OCI-LY3 (cell line): ENCODE results near the gene SPINT2.

Experiments used
- H2AFZ ChIP-seq: fragments of 200-600, 300-600 bp; shearing (Covaris generic); 2 replicates; pipeline ENCODE4 v1.6.0; 2014; ENCODE audit warnings: antibody characterized with exemption, low read depth, low read length
- H3K27ac ChIP-seq: fragments of 200-600, 300-600 bp; sonication (generic); 2 replicates; pipeline ENCODE4 v1.5.1; 2014; ENCODE audit warnings: mild to moderate bottlenecking, low read length, moderate library complexity, mixed read lengths
- H3K27me3 ChIP-seq: fragments of 200-600, 300-600 bp; sonication (generic); 2 replicates; pipeline ENCODE4 v1.6.1; 2014; ENCODE audit warnings: low read depth, low read length, mixed read lengths
- H3K36me3 ChIP-seq: fragments of 200-600, 300-600 bp; sonication (generic); replicated peaks from 2 replicates; pipeline ENCODE3; 2014; ENCODE audit warnings: low read depth, low read length, mixed read lengths
- H3K4me1 ChIP-seq: fragments of 300-600, 200-600 bp; sonication (generic); 2 replicates; pipeline ENCODE4 v1.6.1; 2014; ENCODE audit warnings: low read length, mixed read lengths
- H3K4me2 ChIP-seq: fragments of 200-600, 300-600 bp; sonication (generic); 2 replicates; pipeline ENCODE4 v1.6.1; 2014; ENCODE audit warnings: low read length, mixed read lengths
- H3K4me3 ChIP-seq: fragments of 300-600, 200-600 bp; sonication (generic); 2 replicates; pipeline ENCODE4 v1.5.1; 2014; ENCODE audit warnings: antibody characterized with exemption, mild to moderate bottlenecking, low read length, moderate library complexity
- H3K79me2 ChIP-seq: fragments of 300-600, 200-600 bp; shearing (Covaris generic); 2 replicates; pipeline ENCODE4 v1.6.1; 2014; ENCODE audit warnings: mild to moderate bottlenecking, low read length, mixed read lengths
- H3K9ac ChIP-seq: fragments of 300-600, 200-600 bp; shearing (Covaris generic); 2 replicates; pipeline ENCODE4 v1.6.0; 2014; ENCODE audit warnings: mild to moderate bottlenecking, low read length, moderate library complexity
- H3K9me3 ChIP-seq: fragments of 200-600, 300-600 bp; shearing (Covaris generic); 2 replicates; pipeline ENCODE4 v1.6.1; 2014; ENCODE audit warnings: low read length, mixed read lengths; ENCODE audit not compliant: insufficient read depth
- H4K20me1 ChIP-seq: fragments of 200-600, 300-600 bp; sonication (generic); 2 replicates; pipeline ENCODE4 v1.6.1; 2016; ENCODE audit warnings: low read length, mixed read lengths; ENCODE audit not compliant: insufficient read depth
- EZH2phosphoT487 ChIP-seq: fragments of 200-600 bp; shearing (Covaris generic); IDR thresholded peaks from 2 replicates; pipeline ENCODE4 v1.6.1; 2018; ENCODE audit warnings: antibody characterized with exemption, mixed run types, low read depth
- TF ChIP-seq, protein P1 (sequence below): fragments of 200-600, 300-600 bp; sonication (generic); IDR thresholded peaks from 2 replicates; pipeline ENCODE4 v1.5.1; 2014; ENCODE audit warnings: antibody characterized with exemption, low read length, low read depth

The SPINT2 gene

DNA sequence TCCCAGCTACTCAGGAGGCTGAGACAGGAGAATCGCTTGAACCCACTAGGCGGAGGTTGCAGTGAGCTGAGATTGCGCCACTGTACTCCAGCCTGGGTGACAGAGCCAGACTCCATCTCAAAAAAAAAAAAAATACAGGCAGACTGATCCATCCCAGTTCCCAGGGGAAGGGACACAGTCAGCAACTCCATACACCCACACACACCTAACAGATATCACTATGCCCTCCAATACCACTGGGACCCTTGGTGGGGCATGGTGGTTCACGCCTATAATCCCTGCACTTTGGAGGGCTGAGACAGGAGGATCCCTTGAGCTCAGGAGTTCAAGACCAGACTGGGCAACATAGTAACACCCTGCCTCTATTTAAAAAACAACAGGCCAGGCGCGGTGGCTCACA lies 43.0 kb upstream of the SPINT2 start:
- H3K79me2 ChIP-seq: no peaks in the 10 kb centered on the region
- no peaks in the 10 kb centered on the region for H3K9me3 ChIP-seq
- H2AFZ ChIP-seq: no peak overlapping the region
- peaks cover 7% of the 10 kb centered on the region for H3K4me1 ChIP-seq
- no peaks in the 10 kb centered on the region for H3K27me3 ChIP-seq
- no peak overlapping the region for H3K9ac ChIP-seq
- H4K20me1 ChIP-seq: no peaks in the 10 kb centered on the region
- H3K27ac ChIP-seq: no peak overlapping the region
- no peak overlapping the region for H3K4me2 ChIP-seq
- TF ChIP-seq, protein P1, sequence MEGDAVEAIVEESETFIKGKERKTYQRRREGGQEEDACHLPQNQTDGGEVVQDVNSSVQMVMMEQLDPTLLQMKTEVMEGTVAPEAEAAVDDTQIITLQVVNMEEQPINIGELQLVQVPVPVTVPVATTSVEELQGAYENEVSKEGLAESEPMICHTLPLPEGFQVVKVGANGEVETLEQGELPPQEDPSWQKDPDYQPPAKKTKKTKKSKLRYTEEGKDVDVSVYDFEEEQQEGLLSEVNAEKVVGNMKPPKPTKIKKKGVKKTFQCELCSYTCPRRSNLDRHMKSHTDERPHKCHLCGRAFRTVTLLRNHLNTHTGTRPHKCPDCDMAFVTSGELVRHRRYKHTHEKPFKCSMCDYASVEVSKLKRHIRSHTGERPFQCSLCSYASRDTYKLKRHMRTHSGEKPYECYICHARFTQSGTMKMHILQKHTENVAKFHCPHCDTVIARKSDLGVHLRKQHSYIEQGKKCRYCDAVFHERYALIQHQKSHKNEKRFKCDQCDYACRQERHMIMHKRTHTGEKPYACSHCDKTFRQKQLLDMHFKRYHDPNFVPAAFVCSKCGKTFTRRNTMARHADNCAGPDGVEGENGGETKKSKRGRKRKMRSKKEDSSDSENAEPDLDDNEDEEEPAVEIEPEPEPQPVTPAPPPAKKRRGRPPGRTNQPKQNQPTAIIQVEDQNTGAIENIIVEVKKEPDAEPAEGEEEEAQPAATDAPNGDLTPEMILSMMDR: no peak
- no peak for TF ChIP-seq EZH2phosphoT487
- no peak overlapping the region for H3K4me3 ChIP-seq
- H3K36me3 ChIP-seq: no peaks in the 10 kb centered on the region

DNA sequence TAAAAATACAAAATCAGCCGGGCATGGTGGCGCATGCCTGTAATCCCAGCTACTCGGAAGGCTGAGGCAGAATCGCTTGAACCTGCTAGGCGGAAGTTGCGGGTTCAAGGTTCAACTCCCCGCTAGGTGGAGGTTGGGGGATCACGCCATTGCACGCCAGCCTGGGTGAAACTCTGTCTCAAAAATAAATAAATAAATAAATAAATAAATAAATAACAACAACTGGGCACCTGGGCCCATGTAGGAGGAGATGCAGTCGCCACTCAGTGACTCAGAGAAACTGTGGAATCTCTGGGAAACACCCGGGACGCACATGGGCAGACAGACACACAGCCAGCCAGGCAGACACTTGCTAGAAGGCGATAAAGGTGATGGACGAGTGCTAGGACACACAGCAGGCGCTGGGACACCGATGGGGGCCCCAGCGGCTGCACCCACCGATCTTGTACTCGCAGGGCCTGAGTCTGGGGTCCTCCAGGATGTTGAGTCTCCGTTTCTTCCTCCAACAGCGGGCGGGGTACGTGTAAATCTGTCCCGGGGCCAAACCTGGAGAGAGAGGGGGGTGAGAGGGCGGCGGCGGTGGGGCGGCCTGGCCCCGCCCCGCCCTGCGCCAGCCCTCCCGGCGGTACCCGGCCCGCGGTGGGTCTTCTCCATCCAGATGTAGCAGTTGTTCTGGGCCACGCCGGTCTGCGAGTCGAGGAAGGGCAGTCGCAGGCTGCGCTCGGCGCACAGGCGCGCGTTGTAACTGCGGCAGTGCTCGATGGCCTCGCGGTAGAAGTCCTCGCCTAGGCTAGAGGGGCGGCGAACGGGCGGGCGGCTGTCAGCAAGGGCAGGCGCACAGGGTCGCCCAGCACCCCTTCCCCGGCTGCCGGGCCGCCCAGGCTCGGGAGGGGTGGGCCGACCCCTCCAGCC lies 42.2 kb upstream of the SPINT2 start:
- no peak for TF ChIP-seq EZH2phosphoT487
- TF ChIP-seq, protein P1: no peak
- no peaks in the 10 kb centered on the region for H3K79me2 ChIP-seq
- H3K27ac ChIP-seq: no peak overlapping the region
- no peaks in the 10 kb centered on the region for H3K27me3 ChIP-seq
- no peaks in the 10 kb centered on the region for H4K20me1 ChIP-seq
- no peaks in the 10 kb centered on the region for H3K9me3 ChIP-seq
- H3K4me1 ChIP-seq: peaks cover 11% of the 10 kb centered on the region
- H2AFZ ChIP-seq: no peak overlapping the region
- H3K4me2 ChIP-seq: no peak overlapping the region
- no peak overlapping the region for H3K9ac ChIP-seq
- no peaks in the 10 kb centered on the region for H3K36me3 ChIP-seq
- no peak overlapping the region for H3K4me3 ChIP-seq

DNA sequence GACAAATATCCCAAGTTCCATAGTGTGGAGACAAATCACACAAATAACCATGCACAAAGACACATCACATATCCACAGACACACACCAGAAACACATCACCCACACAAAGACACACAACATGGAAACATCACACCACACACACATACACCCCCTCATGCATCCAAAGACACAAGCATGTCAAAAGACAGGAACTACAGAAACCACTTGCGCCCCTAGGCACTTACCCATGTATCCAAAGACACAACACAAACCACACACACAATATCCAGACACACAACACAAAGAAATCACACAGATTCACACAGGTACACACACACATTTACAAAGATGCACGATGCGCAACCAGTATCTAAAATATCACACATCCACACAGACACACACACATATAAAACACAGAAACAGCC lies 41.3 kb upstream of the SPINT2 start:
- Histone ChIP-seq H3K4me2 (peak overlapping the region; percentile 79), H3K79me2 (no peaks in the 10 kb centered on the region), H3K27ac (no peak overlapping the region), H2AFZ (no peak overlapping the region), H3K27me3 (peaks cover 7% of the 10 kb centered on the region), H3K9me3 (no peaks in the 10 kb centered on the region), H3K4me1 (peaks cover 11% of the 10 kb centered on the region), H3K4me3 (peak overlapping the region; percentile 78), H3K9ac (no peak overlapping the region), H3K36me3 (no peaks in the 10 kb centered on the region), H4K20me1 (no peaks in the 10 kb centered on the region)
- TF ChIP-seq, protein P1: no peak
- no peak for TF ChIP-seq EZH2phosphoT487

GRCh38 chr19:38223617-38224013 lies 40.8 kb upstream of the SPINT2 start:
- Histone ChIP-seq H3K9me3 (no peaks in the 10 kb centered on the region), H3K4me1 (peaks cover 11% of the 10 kb centered on the region), H3K36me3 (no peaks in the 10 kb centered on the region), H3K9ac (peak overlapping the region; percentile 30; the same call in 1 of the 2 replicates), H2AFZ (peak overlapping the region; percentile 16; the same call in 1 of the 2 replicates), H4K20me1 (no peaks in the 10 kb centered on the region), H3K27ac (no peak overlapping the region), H3K4me3 (peak overlapping the region; percentile 78), H3K79me2 (no peaks in the 10 kb centered on the region), H3K4me2 (peak overlapping the region; percentile 79), H3K27me3 (peaks cover 7% of the 10 kb centered on the region)
- TF ChIP-seq, protein P1: no peak
- TF ChIP-seq EZH2phosphoT487: no peak
